ENCODE results near the gene MDFIC2. TPM values are rescaled to one million over a fixed set of nuclear protein-coding genes. Genes with fewer than 3 reads are reported as not detected.
"Not testable (repeated sequence)": the region's sequence is repeated elsewhere in the genome, so short reads cannot be mapped to it uniquely, and the experiment has no call there.

MDFIC2 gene
- total RNA-seq, result not detected

GRCh38 chr3:70312336-70312735 lies at the start of gene MDFIC2:
TSS of gene MDFIC2 (minus strand) at chr3:70312638. CDS start at chr3:70311973, 665 bp downstream.
- no peak for DNase-seq (ENCODE audit: low spot score)

GRCh38 chr3:70360979-70361760 lies 48.7 kb upstream of the MDFIC2 start:
- no peak for DNase-seq (ENCODE audit: low spot score)

DNA sequence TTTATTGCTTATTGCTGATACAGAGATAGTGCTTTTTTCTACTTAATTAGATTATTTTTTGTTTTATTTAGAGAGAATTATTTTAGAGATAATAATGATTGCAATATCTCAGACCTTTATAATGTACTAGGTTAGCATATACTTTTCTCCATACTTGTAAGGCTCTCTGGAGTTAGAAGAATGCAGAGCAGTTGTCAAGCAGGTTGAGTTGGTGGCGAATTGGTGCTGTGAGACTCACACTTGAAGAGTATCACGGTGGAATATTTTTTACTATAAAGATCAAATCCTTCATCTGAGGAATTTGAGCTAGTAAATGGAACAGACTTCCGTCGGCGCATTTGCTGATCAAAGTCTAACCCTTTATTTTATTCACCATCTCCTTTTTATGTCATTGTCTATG lies 47.3 kb upstream of the MDFIC2 start:
- no peak for DNase-seq (ENCODE audit: low spot score)

- DNase-seq (ENCODE audit: low spot score), result peak; percentile 15
Measured at GRCh38 chr3:70358978-70359580, 46.6 kb upstream of the MDFIC2 start.

DNA sequence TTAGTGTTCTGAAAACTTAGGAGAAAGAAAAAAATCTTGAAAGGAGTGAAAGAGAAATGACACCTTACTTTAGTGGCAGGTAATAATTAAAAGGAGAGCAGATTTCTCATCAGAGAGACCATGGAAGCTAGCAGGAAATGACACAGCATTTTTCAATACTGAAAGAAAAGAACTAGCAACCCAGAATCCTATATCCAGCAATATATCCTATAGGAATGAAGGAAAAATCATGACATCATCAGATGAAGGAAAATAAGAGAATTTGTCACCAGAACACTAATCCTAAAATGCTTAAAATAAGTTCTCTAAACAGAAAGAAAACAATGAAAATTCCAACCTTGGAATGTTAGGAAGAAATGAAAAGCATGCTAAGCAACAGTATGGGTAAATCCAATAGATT lies 39.8 kb upstream of the MDFIC2 start:
- DNase-seq (ENCODE audit: low spot score), result no peak

GRCh38 chr3:70342149-70342548 lies 29.7 kb upstream of the MDFIC2 start:
- no peak for DNase-seq (ENCODE audit: low spot score)

DNA sequence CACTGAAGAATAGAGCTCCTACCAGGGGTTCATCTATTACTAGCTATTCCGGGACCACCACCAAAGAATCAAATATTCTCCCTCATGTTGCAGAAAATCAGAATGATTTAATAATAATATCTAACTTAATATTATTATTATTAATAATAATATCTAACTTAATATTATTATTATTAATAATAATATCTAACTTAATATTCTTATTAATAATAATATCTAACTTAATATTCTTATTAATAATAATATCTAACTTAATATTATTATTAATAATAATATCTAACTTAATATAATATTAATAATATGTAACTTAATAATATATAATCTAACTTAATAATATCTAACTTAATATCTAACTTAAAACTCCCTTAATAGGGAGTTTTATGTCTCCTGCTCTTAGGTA lies 24.4 kb upstream of the MDFIC2 start:
- DNase-seq (ENCODE audit: low spot score), result not testable (repeated sequence)

DNA sequence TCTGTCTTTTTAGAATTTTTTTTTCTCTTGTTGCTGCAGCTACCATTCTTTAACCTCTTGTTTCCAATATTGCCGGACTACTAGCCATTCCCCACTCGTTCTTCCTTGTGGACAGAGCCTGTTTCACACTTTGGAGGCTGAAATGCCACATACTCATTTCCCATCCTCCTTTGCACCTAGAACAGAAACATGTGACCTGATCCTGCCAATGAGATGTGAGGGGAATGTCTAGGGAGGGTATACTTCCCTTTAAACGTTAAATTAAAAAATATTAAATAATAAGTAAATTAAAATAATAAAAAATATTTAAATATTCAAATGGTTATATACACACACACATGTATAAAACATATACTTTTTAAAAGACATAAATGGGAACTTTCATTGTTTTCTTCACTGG lies 20.6 kb upstream of the MDFIC2 start:
- no peak for DNase-seq (ENCODE audit: low spot score)

- no peak for DNase-seq (ENCODE audit: low spot score)
Measured at GRCh38 chr3:70315021-70315420, 2.6 kb upstream of the MDFIC2 start.

- DNase-seq (ENCODE audit: low spot score), result no peak
Measured at GRCh38 chr3:70310809-70311208, 1.6 kb downstream of the MDFIC2 start.

DNA sequence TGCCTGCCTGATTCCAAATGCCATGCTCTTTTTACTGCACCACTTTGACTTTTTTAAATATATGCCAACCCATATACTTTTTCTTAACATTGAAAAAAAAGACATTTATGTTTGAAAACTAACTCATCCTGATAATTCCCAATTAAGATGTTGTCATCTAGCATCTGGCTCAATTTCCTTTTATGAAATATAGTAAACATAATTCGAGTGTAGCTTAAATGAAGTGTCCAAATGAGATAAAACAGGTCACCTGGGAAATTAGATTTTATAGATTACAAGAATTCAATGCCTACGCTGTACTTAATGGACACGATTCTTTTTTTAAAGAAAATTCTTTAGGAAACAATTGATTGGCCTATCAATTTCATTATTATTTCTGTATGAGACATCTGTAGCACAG lies 2.8 kb downstream of the MDFIC2 start:
- no peak for DNase-seq (ENCODE audit: low spot score)

- DNase-seq (ENCODE audit: low spot score), result no peak
Measured at GRCh38 chr3:70308760-70309159, 3.7 kb downstream of the MDFIC2 start.

DNA sequence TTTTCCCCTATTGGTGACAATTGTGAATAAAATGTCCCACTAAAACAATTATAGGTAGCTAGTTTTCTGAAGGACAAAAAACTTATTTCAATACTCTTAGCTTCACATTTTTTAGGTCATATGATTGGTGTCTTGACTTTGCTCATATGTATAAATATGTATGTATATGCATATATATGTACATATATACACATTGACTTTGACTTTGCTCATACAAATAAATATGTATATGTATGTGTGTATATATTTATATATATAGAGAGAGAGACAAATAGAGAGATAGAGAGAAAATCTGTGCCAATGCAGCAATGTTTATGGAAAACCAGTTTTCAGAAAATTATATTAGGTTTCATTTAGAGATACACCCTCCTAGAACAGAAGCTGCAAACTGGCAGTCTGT lies 5.7 kb downstream of the MDFIC2 start:
- no peak for DNase-seq (ENCODE audit: low spot score)

- no peak for DNase-seq (ENCODE audit: low spot score)
Measured at GRCh38 chr3:70298385-70298784, 14.1 kb downstream of the MDFIC2 start.

- DNase-seq (ENCODE audit: low spot score), result no peak
Measured at GRCh38 chr3:70291097-70291482, 21.3 kb downstream of the MDFIC2 start.

DNA sequence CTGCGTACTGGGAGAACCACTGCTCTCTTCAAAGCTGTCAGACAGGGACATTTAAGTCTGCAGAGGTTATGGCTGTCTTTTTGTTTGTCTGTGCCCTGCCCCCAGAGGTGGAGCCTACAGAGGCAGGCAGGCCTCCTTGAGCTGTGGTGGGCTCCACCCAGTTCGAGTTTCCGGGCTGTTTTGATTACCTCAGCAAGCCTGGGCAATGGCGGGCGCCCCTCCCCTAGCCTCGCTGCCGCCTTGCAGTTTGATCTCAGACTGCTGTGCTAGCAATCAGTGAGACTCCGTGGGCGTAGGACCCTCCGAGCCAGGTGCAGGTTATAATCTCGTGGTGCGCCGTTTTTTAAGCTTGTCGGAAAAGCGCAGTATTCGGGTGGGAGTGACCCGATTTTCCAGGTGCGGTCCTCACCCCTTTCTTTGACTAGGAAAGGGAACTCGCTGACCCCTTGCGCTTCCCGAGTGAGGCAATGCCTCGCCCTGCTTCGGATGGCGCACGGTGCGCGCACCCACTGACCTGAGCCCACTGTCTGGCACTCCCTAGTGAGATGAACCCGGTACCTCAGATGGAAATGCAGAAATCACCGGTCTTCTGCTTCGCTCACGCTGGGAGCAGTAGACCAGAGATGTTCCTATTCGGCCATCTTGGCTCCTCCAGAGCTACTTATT lies 21.9 kb downstream of the MDFIC2 start:
- DNase-seq (ENCODE audit: low spot score), result not testable (repeated sequence)

- DNase-seq (ENCODE audit: low spot score), result no peak
Measured at GRCh38 chr3:70281663-70282062, 30.8 kb downstream of the MDFIC2 start.

- DNase-seq (ENCODE audit: low spot score), result no peak
Measured at GRCh38 chr3:70277304-70277703, 35.1 kb downstream of the MDFIC2 start.

DNA sequence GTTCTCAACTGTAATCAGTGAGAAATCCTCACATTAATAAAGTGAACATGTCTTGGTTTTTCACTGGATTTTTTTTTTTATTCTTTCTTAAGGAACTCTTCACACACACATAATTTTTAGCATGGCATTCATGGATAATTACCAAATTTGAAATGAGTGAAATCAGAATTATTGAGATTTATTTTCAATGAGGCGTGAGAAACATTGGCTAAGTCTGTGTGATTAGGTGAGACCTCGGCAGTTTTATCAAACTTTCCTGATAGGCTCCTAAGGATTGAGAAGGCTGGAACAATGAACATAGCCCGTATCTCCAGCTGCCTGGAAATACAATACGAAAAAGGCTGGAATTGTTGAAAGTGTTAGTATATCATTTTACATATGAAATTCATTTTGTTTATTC lies 35.5 kb downstream of the MDFIC2 start:
- no peak for DNase-seq (ENCODE audit: low spot score)

GRCh38 chr3:70273492-70273891 lies 38.9 kb downstream of the MDFIC2 start:
- DNase-seq (ENCODE audit: low spot score), result no peak

DNA sequence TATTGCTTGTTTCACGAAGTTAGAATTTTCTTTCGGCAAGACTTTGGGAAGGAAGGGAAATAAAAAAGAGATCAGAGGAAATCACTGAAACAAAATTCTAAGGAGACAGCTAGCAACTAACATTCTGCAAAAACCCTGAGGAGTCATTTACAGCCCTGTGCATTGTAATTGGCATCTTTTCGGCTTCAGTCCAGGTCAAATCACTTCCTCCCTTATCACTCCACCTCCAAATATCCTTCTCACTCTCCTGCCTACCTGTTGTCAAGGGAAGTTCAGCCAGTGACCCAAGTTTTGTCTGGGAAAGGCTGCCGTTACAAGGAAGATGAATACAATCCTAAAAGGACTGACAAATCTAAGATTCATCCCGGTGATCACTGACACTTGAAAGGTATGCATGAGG lies 39.6 kb downstream of the MDFIC2 start:
- no peak for DNase-seq (ENCODE audit: low spot score)

DNA sequence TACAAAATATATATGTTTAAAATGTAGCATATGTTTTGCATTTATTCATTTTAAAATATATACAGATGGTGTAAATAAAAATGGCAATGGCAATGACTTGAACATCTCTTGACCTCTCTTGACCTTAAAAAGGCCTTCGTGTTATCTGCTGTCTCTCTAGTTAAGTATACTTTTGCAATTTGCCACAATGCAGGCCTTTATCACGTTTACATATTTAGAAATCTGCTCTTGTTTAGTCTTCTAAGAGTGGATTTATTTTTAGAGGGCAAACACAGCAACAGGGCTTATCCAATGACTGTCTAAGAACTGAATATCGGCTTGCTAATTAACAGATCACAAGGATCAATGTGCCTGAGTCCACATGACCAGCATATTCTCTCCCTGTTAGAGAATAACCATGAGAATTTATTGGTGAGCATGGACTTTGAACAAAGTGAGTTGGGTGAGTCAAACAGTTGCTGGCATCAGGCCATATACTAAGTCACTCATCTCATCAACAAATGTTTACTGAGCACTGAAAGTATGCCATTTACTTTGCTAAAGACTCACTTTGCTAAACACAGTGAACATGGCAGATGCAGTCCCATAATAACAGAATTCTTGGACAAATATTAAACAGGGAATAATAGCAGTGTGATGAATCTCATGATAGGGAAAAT lies 48.2 kb downstream of the MDFIC2 start:
- peak; percentile 83 for DNase-seq (ENCODE audit: low spot score)

- no peak for DNase-seq (ENCODE audit: low spot score)
Measured at GRCh38 chr3:70261283-70261682, 51.2 kb downstream of the MDFIC2 start.

Data from mucosa of gallbladder (tissue), 1 donor.